ENCODE measurements around the gene HNRNPA3.
"Not testable (repeated sequence)": the region's sequence is repeated elsewhere in the genome, so short reads cannot be mapped to it uniquely, and the experiment has no call there.

Gene HNRNPA3

GRCh38 chr2:177256695-177257094 is 44.1 kb downstream of the HNRNPA3 start:
- DNase-seq, result no peak

GRCh38 chr2:177257471-177257870 is 44.9 kb downstream of the HNRNPA3 start:
- DNase-seq, result no peak

- DNase-seq, result no peak
Observed at GRCh38 chr2:177258059-177258458, 45.5 kb downstream of the HNRNPA3 start.

- DNase-seq, result no peak
Observed at GRCh38 chr2:177260379-177260778, 47.8 kb downstream of the HNRNPA3 start.

GRCh38 chr2:177261116-177262060 is 48.8 kb downstream of the HNRNPA3 start:
- DNase-seq, result no peak

- no peak for DNase-seq
Observed at GRCh38 chr2:177262092-177262491, 49.5 kb downstream of the HNRNPA3 start.

GRCh38 chr2:177262958-177263450 is 50.4 kb downstream of the HNRNPA3 start:
- no peak for DNase-seq

GRCh38 chr2:177263451-177264208 is 51.0 kb downstream of the HNRNPA3 start:
- DNase-seq, result peak; percentile 92 to 95

- DNase-seq, result no peak
Observed at GRCh38 chr2:177264209-177264692, 51.7 kb downstream of the HNRNPA3 start.

GRCh38 chr2:177264693-177265587 is 52.3 kb downstream of the HNRNPA3 start, which contains the start of gene NFE2L2:
Gene NFE2L2 (minus strand): TSS chr2:177264727. CDS start chr2:177264576, 151 bp downstream.
- peak; percentile 67 to 80 for DNase-seq

- peak; percentile 44 to 46 for DNase-seq
Observed at GRCh38 chr2:177265824-177266817, 53.5 kb downstream of the HNRNPA3 start.

- DNase-seq, result not testable (repeated sequence)
Observed at GRCh38 chr2:177266955-177267354, 54.4 kb downstream of the HNRNPA3 start.

- DNase-seq, result no peak
Observed at GRCh38 chr2:177268187-177268871, 55.7 kb downstream of the HNRNPA3 start.

GRCh38 chr2:177268901-177269300 is 56.3 kb downstream of the HNRNPA3 start:
- DNase-seq, result no peak

- DNase-seq, result no peak
Observed at GRCh38 chr2:177270531-177270930, 57.9 kb downstream of the HNRNPA3 start.

- peak; percentile 12 to 22 for DNase-seq
Observed at GRCh38 chr2:177271981-177272666, 59.5 kb downstream of the HNRNPA3 start.

- no peak for DNase-seq
Observed at GRCh38 chr2:177272765-177273164, 60.2 kb downstream of the HNRNPA3 start.

- no peak for DNase-seq
Observed at GRCh38 chr2:177273408-177273807, 60.8 kb downstream of the HNRNPA3 start.

All from AML-193 (cell line).